BE2C (cell line): ENCODE results near the gene OPCML. TPM values are rescaled to one million over a fixed set of nuclear protein-coding genes. Genes with fewer than 3 reads are reported as not detected.
A peak's percentile ranks its signal among the peaks of the same experiment; 100 is the strongest.

Source experiments
- DNase-seq: peaks from one replicate; pipeline ENCODE4 v3.0.0-alpha.2; 2020
- H3K27me3 ChIP-seq: fragments of 250-450 bp; sonication (Bioruptor Pico); 2 replicates; pipeline ENCODE4 v1.5.1; 2020; ENCODE audit warnings: mild to moderate bottlenecking
- H3K36me3 ChIP-seq: fragments of 250-450 bp; sonication (Bioruptor Pico); 2 replicates; pipeline ENCODE4 v1.5.1; 2020; ENCODE audit warnings: mild to moderate bottlenecking
- H3K4me1 ChIP-seq: fragments of 250-450 bp; sonication (Bioruptor Pico); 2 replicates; pipeline ENCODE4 v1.5.1; 2020
- H3K4me3 ChIP-seq: 2 replicates; pipeline ENCODE4 v1.5.1; 2011; ENCODE audit warnings: low read depth, low read length
- H3K9me3 ChIP-seq: fragments of 250-450 bp; sonication (Bioruptor Pico); 2 replicates; pipeline ENCODE4 v1.5.1; 2020
- CTCF ChIP-seq: IDR thresholded peaks from 2 replicates; pipeline ENCODE4 v1.5.1; 2012; ENCODE audit warnings: mild to moderate bottlenecking, low read depth, low read length
- polyA plus RNA-seq: library from polyadenylated mRNA; unstranded; fragments of >200 nt; gene quantifications from one replicate; pipeline ENCODE4 v1.2.1, GENCODE V29; 2012; ENCODE audit warnings: low read depth, missing spikeins; ENCODE audit not compliant: insufficient read length, insufficient read depth

The OPCML gene
- polyA plus RNA-seq, result not detected

DNA sequence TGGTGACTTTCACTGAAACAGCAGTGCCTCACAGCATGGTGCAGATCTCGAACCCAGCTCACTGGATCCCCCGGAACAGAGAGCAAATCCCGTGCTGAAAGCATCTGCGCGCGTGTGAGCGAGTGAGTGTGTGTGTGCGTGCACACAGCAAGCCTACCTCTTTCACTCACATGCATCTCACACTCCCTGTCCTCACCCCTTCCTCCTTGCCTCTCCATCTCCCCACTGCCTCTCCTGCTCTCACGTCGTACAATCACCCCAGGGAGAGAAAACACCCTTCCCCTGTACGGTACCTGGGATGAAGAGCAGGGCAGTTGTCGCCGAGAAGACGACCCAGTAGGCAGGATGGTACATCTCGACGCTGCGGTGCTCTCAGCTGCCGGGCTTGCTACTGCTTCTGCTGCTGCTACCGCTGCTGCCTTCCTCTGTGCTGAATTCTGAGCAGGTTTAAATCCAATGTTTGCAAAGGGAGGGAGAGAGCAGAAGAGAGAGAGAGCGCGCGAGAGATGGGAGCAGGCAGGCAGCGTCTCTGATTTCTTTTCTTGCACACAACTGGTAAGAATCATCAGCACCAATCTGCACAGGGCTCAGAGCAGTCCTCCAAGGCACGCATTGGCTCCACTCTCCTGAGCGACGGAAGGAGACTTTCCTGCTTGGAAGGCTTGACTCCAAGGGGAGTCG lies at the start of gene OPCML:
Gene OPCML, minus strand, starts transcription at position 531 of the 681 bp plus-strand sequence.
- H3K9me3 ChIP-seq, result no peaks in the 10 kb centered on the region
- H3K4me1 ChIP-seq, result no peaks in the 10 kb centered on the region
- no peak within 1 kb of the TSS for H3K4me3 ChIP-seq
- DNase-seq, result no peak
- peaks cover 45% of the 10 kb centered on the region for H3K27me3 ChIP-seq
- TF ChIP-seq CTCF, result no peak
- no peaks in the 10 kb centered on the region for H3K36me3 ChIP-seq

DNA sequence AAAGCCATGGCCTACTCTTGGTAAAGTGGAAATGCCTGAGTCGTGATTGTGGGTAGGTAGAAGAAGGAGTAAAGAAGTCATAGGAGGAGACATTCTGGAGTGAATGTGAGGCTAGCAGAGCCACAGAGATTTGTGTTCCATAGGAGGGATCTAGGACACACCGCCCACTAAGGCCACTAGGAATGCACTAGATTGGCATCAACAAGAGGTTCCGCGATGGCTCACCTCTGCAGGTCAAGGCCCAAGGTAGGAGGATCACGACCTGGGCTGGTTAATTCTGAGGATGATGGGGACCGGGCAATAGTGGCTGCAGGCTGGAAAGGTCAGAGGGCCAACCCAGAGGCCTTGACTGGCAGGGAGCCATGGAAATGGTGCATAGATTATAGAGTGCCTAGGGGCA lies 48.8 kb upstream of the OPCML start:
- DNase-seq, result no peak
- Histone ChIP-seq H3K4me3 (no peak overlapping the region), H3K27me3 (no peaks in the 10 kb centered on the region), H3K9me3 (no peaks in the 10 kb centered on the region), H3K36me3 (no peaks in the 10 kb centered on the region), H3K4me1 (no peaks in the 10 kb centered on the region)
- TF ChIP-seq CTCF, result no peak

GRCh38 chr11:133579165-133580031 lies 47.1 kb upstream of the OPCML start:
- H3K36me3 ChIP-seq, result no peaks in the 10 kb centered on the region
- no peaks in the 10 kb centered on the region for H3K4me1 ChIP-seq
- no peaks in the 10 kb centered on the region for H3K9me3 ChIP-seq
- TF ChIP-seq CTCF, result no peak
- no peak overlapping the region for H3K4me3 ChIP-seq
- peak; percentile 39 for DNase-seq
- H3K27me3 ChIP-seq, result no peaks in the 10 kb centered on the region

DNA sequence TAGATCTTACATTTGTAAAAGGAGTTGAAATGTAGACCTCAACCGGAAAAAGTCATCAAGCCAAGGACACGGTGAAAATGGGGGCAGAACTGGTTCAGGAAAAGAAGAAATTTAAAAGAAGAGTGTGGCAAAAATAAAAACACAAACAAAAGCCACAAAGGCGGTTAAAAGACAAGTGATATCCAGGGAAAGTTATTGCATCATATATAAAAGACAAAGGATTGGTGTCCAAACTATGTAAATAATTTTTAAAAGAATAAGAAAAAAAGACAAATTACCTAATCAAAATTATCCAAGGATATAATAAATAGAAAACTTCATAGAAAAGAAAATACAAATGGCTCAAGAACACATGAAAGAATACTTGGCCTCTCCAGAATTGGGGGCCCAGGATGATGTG lies 45.1 kb upstream of the OPCML start:
- DNase-seq, result no peak
- Histone ChIP-seq H3K27me3 (no peaks in the 10 kb centered on the region), H3K4me3 (no peak overlapping the region), H3K9me3 (no peaks in the 10 kb centered on the region), H3K4me1 (no peaks in the 10 kb centered on the region), H3K36me3 (no peaks in the 10 kb centered on the region)
- no peak for TF ChIP-seq CTCF

GRCh38 chr11:133576351-133576750 lies 44.0 kb upstream of the OPCML start:
- Histone ChIP-seq H3K27me3 (no peaks in the 10 kb centered on the region), H3K4me3 (no peak overlapping the region), H3K9me3 (no peaks in the 10 kb centered on the region), H3K36me3 (no peaks in the 10 kb centered on the region), H3K4me1 (no peaks in the 10 kb centered on the region)
- peak; percentile 42 for TF ChIP-seq CTCF
- peak; percentile 24 for DNase-seq

GRCh38 chr11:133573081-133573480 lies 40.8 kb upstream of the OPCML start:
- no peak for DNase-seq
- TF ChIP-seq CTCF, result no peak
- Histone ChIP-seq H3K4me1 (no peaks in the 10 kb centered on the region), H3K4me3 (no peak overlapping the region), H3K36me3 (no peaks in the 10 kb centered on the region), H3K27me3 (no peaks in the 10 kb centered on the region; the same call in 1 of the 2 replicates), H3K9me3 (no peaks in the 10 kb centered on the region)
